Right hindlimb (tissue), 1 donor: Measurements from ENCODE around the gene NKAIN2.
"Not testable (repeated sequence)": the region's sequence is repeated elsewhere in the genome, so short reads cannot be mapped to it uniquely, and the experiment has no call there.

Source experiments
- DNase-seq: peaks from one replicate; pipeline ENCODE4 v3.0.0-alpha.2; 2018

The NKAIN2 gene

DNA sequence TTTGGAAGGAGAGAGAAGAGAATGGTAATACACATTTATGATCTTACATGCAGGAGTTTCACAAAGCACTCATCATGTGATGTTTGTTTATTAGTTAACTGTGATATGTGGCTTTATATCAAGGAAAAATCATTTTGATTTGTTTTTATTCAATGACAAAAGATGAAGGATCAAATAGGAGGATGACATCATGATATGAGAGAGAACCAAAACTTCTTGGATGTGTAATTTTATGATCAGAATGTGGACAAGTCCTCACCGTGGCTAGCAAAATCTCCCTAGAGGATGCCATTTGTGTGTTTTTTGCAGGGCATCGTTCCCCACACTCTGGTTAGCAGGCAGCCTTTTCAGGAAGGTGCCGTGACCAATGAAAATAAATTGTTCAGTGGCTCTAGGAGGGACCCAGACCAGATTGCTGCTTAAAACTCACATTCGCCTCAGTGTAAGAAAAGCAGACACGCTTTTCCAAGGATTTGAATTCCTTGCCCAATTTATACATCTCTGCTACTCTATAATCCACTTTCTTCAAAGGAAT, 552.7 kb downstream of the NKAIN2 start:
- DNase-seq = no peak

DNA sequence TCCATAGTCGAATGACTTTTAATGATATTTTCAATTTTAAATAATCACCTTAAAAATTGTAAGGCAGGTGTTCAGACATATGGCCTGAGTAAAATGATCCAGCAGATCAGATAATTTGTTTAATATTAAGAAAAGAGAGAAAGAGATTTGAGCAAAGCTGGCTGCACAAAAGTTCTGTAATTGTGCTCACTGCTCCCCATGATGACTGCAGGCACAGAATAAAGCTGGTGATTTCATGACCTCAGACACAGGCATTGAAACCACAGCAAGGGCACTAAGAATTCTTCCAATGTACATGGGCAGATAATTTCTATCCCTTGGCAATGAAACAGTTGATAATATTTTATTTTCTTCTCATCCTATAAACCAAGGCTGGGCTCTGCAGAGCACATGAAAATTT, 553.1 kb downstream of the NKAIN2 start:
- DNase-seq = no peak

DNA sequence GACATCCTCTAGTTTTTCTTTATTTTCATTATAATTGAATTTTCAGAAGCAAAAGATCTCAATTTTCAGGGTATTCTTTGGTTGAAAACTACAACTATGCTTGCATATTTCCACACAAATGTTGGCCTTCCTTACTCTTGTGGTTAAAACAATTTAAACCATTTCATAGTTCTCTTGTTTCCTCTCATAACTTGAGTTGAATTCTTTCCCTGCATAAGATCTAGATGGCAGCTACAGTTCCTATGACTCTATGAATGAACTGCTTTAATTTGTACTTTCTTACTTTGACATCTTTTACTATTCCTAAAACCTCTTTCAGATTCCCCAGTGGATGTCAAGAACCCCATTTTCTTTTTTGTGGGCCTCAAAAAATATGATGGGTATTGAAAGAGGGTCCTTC, 564.5 kb downstream of the NKAIN2 start:
- DNase-seq = no peak

DNA sequence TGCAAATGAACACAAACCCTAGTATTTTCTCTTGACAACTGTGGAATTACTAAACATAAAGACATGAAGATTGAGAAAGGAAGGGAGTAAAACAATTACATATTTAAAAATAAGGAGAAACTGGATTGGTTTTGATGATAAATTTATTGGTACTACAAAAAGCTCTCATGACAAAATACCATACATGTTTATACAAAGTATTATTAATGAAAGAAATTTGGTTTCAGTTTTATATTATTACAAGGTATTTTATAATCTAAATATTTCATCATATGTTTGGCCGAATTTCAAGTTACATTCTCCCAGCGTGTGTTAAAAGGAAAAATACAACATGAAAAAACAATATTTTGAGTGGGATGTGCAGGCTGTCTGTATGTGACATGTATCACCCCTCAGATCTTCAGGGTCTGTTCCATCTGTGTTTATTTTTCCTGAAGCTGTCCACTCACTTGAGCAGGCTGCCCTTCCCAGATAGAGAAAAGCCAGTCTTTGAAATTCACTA, 568.4 kb downstream of the NKAIN2 start:
- no peak for DNase-seq

DNA sequence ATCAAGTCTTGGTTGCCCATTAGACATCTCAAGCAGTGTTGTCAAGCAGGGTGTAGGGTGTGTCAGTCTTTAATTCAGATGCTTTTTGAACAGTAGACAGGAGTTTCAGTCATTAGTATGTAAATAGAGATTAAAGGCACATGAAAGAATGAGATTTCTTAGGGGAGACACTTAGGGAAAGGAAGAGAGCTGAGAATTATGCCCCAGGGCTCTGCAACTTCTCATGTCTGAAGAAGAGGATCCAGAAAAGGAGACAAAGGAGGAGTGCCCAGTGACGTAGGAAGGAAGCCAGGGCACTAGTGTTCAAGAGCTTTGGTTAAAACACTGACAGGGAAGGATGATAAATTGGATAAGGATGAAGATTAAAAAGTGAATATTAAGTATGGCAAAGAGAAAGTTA, 569.7 kb downstream of the NKAIN2 start:
- DNase-seq = no peak

DNA sequence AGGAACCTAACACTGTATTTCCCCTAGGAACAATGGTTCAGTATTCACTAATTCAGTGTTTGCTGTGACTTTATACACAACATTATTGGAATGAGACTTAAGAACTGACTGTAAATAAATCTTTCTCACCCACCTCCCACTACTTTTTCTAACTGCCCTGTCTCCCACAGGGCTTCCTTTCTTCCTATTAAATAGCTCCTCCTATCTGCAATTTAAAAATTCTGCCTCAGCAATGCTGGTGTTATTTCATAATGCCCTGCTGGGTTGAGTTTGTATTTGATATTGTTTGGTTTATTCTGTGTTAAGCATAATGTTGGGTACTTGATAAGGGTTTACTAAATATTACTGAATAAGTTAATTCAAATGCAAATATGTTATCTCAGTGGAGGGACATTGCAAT, 585.5 kb downstream of the NKAIN2 start:
- DNase-seq = no peak

DNA sequence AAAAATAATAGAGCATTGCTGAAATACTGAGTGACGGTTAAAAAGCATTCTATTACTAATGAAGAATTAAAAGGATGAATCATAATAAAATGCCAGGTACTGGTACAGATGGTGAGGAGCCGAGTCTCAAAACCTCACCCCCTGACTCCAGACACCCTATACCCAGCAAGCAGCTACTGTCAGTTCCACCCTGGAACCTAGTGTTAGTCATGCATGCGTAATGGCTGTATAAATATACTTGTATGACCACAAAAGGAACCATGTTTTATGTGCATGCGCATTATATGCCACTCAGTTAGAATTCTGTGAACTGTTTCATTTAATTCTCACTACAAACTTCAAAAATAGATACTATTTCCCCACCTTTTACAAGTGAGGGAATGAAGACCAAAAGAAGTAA, 589.9 kb downstream of the NKAIN2 start:
- no peak for DNase-seq

DNA sequence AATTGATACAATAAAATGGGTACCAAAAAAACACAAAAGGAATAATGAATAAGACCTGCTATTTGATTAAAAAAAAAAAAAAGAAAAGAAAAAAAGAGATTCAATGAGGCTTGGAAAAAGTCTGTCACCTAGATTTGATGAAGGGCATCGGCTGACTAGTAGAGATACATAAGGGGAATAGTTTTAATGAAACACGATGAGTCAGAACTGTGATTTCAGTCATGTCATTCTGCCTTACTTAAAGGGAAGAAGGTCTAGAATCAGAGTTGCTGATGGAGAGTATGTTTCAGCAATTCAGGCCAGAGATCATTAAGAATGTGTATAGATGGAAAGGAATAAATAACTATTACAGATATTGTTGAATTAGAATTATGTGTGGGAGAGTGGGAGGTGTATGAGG, 592.7 kb downstream of the NKAIN2 start:
- DNase-seq = no peak

DNA sequence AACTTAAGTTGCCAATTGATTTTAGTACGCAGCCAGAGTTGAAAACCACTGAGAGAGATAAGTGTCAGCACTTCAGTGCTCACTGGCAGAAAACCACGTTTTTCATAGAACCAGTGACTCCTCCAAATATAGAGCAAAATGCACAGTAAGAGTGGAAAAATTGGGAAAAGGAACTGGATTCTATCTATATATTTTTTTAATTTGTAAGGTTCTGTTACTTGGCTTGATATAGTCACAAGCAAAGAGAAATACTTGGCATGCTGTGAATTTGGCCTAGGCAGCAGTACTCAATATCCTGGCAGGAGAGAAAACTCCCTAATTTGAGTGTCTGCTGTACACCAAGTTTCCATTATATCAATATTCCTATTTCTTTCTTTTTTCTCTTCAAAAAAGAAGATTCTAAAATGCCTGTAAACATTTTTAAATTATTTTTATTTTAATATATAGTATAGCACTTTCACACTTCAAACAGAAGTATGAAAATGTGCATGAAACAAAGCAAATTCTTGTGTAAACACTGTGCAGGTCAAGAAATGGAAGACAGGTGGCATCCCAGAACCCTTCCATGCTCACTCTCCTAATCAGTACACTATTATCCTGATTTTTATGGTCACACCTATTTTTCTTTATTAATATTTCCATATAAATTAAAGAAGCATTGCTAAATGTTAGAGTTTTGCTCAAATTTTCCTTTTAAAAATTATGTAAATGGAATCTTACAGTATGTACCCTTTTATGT, 596.8 kb downstream of the NKAIN2 start:
- no peak for DNase-seq

DNA sequence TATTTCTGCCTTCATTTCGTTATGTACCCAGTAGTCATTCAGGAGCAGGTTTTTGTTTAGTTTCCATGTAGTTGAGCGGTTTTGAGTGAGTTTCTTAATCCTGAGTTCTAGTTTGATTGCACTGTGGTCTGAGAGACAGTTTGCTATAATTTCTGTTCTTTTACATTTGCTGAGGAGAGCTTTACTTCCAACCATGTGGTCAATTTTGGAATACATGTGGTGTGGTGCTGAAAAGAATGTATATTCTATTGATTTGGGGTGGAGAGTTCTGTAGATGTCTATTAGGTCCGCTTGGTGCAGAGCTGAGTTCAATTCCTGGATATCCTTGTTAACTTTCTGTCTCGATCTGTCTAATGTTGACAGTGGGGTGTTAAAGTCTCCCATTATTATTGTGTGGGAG, 606.8 kb downstream of the NKAIN2 start:
- DNase-seq = not testable (repeated sequence)

DNA sequence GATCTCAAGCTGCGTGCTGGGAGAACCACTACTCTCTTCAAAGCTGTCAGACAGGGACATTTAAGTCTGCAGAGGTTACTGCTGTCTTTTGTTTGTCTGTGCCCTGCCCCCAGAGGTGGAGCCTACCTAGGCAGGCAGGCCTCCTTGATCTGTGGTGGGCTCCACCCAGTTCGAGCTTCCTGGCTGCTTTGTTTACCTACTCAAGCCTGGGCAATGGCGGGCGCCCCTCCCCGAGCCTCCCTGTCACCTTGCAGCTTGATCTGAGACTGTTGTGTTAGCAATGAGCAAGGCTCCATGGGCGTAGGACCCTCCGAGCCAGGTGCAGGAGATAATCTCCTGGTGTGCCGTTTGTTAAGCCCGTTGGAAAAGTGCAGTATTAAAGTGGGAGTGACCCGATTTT, 609.0 kb downstream of the NKAIN2 start:
- DNase-seq = not testable (repeated sequence)

DNA sequence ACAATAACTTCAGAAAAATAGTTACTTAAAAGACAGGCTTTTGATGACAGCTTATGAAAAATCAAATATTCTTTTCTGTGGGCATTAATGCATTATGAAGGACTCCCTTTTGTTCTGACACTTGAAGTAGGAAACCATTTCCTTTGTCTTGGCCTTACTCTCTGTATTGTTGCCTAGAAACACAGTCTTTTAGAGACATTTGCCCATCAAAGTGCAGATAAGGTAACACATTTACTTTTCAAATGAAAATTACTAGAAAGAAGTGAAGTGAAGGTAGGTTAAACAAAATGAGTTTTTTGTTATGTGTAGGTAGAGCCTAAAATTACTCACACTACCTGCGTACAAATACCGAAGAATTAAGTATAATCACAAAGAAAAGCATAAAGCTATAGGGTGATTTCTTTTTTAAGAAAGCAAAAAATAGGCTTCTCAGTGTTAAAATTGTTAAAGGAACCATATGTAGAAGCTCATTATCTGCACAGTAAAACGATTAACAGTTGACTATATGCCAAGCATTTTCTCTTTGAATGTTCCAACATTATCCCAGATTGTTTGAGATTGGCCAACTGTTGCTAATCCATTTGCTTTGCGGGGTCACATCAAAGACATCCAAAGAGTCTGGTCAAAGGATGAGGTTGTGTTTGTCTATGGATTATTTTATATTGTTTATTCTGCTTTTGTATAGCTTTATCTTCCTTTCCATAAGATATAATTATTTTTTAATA, 616.6 kb downstream of the NKAIN2 start:
- DNase-seq = no peak

DNA sequence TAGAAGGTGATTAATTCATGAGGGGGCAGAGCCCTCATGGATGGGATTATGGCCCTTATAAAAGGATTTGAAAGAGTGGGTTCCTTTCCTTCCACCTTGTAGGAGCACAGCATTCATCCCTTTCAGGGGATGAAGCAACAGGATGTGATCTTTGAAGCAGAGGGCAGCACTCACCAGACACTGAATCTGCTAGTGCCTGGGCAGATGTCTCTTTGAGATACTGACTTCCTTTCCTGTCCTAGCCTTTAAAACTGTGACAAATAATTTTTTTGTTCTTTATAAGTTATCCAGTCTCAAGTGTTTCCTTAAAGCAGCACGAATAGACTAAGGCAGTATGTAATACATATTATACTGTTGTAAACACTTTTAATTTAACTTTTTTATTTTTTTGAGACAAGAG, 620.0 kb downstream of the NKAIN2 start:
- no peak for DNase-seq

DNA sequence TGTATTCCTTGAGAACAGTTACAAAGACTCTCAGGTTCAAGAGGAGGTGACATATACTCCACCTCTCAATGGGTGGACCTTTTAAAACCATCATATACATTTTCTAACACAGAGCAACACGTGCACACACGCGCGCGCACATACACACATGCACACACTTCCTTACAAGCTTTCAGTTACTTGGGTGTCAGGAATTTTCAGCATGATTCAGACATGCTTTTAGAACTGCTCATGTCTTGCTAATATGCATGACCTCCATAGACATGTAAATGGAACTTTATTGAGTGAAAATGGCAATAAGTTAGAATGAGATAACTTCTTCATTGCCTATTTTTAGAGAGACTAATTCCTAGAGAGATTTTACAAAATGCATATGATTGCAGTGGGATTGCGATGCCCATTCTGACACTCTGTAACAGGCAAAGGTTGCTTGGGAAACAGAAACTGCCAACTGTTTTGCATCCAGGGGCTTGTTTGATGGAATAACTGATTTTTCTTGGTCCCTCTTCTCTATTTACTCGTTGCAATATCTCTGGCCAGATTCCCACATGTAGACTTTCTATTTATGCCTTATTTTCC, 627.2 kb downstream of the NKAIN2 start:
- no peak for DNase-seq

DNA sequence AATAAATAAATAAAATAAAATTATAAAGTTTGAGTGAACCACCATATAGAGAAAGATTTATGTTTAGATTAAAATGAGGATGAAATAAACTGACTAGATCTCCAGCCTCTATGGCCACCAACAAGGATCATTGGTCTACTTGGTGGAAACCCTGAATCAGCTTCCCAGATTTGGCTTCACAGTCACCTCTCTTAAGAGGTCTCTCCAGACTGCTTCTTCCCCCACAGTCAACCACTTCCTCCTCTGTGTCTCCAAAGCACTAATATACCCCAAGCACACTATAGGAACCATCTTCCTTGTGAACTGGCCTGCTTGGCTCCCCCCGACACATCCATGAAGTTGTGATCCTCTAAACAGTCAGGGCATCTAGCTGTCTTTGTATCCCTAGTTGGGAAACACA, 629.0 kb downstream of the NKAIN2 start:
- no peak for DNase-seq

DNA sequence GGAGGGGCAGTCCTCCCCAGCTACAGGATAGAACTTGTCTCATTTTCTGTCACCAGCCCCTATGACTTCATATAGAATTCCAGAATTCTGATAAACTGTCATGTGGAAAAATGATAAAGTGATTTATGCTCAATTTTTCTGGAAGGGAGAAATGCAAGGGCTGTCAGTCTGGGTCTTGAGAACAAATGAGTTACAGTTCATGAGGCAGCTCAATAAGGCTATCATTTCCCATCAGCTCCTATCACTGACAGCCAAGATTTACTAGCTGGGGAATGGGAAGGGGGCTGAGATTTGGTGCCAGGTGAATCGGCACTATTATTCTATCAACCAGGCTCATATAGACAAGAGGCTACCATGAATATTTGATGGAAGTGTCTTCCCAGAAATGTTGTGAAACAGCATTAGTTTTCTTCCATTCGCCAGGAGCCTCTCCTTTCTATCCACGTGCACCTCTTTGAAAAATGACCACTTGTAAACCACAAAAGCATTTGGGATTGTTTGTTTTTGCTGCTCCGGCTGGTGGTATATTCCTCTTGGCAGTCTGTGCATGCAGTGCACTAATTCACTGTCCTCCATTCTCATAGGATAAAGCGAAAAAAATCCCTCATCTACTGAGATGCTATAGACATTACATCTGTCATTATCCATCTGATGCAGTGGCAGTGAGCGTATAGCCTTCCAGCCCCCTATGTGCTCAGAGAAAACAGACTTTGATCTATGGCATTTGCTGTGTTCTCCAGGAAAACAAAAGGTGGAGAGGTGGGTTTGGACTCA, 629.9 kb downstream of the NKAIN2 start:
- DNase-seq = no peak

DNA sequence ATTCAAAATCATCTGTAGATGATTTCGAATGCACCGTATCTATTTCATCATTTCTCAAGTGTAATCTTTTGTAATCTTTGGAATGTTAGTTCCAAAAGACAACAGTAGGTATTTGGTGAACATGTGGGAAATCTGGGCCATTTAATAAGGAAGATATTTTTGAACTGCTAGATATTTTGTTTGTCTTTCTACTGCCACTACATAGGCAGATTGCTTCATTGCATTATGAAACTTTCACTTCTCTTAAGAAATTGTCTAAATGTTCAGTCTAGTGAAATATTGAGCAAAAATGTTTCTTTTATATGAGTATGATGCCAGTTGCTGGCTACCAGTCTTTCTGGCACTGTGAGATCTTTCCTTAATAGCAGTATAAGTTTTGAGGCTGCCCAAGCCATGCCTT, 630.8 kb downstream of the NKAIN2 start:
- no peak for DNase-seq

DNA sequence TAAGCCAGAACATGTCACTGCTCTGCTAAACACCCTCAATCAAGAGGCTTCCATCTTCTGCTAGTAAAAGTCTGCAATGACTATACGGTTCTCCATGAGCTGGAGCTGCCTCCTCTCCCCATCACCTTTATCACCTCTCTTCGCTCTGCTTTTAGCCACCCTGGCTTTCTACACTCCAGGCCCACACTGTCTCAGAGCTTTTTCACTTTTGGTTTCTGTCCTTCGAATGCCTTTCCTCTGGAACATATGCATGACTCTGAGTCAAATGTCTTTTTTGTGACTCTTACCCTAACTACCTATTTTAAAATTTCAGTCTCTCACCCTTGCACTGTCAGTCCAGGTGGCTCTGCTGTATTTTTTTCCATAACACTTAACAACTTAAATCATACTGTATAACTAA, 633.1 kb downstream of the NKAIN2 start:
- no peak for DNase-seq

DNA sequence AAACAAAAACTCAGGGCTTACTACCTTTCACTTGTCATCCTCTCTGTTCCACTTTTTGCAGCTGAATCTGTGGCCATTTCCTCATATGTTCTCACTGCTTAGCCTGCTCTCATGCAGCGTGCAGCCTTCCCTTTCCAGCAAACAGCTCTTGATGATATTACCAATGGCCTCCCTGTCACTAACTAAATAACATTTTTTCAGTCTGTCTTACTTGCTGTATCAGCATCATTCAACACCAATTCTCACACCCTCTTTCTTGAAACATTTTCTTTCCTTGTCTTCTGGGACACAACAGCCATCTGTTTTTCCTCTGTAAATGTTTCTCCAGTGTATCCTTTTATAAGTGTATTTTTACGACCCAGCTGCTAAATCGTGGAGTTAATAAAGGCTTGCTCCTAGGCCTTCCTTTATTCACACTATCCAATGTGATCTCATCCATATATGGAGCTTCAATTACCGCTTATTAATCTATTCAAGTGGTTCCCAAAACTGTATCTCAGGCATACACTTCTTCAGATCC, 634.9 kb downstream of the NKAIN2 start:
- DNase-seq = peak; percentile 15

DNA sequence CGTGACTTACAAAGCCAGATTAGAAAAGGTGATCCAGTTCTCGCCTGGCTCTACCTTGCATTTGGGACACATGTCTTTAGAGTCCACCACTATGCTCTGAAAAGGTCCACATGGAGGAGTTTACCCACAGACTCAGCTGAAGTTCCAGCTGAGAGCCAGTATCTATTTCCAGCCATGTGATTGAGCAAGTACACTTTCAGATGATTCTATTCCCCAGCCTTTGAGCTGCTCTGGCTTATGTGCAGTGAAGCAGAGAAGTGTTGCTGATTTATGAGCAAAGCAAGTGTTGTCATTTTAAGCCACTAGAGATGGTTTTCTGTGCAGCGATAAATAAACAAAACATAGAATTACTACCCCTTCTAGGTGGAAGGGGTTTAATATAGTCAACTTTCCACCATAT, 637.8 kb downstream of the NKAIN2 start:
- no peak for DNase-seq

DNA sequence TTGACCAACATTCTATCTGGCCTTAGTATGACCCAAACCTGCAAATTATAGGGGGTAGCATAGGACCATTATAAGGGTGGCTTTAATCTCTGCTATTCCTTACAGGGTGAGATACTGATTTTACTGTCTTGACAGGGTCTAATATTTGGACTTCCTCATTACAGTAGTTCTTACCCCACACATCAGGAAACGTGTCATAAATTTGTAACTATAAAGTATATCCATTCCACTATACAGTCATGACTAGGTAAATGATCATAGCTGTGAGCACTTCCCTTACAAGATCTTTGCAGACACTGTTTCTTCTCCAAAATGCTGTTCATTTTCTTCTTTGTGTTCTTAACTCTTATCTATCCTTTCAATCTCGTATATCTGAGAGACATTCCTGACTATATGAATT, 639.9 kb downstream of the NKAIN2 start:
- no peak for DNase-seq

DNA sequence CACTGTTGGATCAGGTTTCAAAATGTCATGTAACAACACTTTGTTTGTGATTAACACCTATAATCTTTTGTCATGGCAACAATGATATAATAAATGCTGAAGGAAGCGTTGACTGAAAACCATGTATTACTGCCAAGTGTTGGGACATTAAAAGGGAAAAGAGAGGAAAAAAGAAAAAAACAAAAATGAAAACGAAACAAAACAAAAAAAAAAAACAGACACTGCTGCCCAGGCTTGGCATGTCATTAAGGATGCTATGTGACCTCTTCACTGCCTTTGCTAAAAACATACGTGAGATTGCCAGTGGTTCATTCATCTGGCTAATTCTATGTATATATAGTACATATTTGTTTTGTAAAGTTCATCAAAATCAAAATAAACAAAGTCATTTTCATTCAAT, 641.9 kb downstream of the NKAIN2 start:
- no peak for DNase-seq

DNA sequence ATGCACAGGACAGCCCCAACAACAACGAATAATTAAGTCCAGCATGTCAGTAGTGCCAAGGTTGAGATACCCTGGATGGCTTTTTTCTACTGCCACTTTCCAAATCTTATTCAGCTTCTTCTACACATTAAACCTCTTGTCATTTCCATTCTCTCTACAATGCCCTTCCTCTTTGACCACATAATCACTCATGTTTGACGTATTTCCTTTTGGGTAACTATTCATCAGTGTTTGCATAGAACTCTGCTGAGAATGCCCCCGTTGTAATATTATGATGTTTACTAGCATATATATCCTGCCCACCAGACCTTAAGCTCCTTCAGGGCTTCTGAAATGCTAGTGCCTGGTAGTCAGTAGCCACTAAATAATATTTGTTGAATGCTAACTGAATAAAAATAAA, 643.3 kb downstream of the NKAIN2 start:
- DNase-seq = no peak
